WTC11 (cell line): Measurements from ENCODE around the gene EIF2D.

Source experiments
- CTCF ChIP-seq: fragments of 200-600 bp; IDR thresholded peaks from 2 replicates; pipeline ENCODE4 v1.8.0; 2022; ENCODE audit warnings: antibody characterized with exemption
- MAX ChIP-seq: sonication (generic); formaldehyde crosslinking; IDR thresholded peaks from 2 replicates; pipeline ENCODE4 v1.8.0; 2022; ENCODE audit warnings: mild to moderate bottlenecking, missing genetic modification reagents

DNA sequence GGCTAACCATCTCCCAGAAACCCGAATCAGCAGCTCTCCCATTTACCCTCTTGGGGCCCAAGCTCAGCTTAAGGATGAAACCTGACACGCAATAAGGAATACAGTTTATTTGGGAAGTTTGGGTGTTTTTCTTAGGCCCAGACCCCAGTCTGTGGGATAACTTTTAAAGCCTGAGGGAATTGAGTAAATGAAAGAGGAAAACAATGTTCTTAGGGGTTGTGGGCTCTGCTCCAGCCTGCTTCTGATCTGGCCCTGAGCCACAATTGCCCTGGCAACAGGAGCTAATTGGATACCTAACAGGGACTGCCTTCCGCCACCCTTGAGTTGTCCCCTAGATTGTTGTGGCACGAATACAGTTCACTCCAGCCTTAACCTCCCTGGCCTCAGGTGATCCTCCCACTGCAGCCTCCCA, 43.2 kb upstream of the EIF2D start:
- no peak for TF ChIP-seq CTCF
- no peak for TF ChIP-seq MAX (CRISPR knock-in tag)
